HG02840 (cell line): ENCODE data around the gene BEST1.

ENCODE experiments used
- ATAC-seq: cut with Tn5 transposase; IDR thresholded peaks from one replicate; pipeline ENCODE4 v1.9.1; 2021; ENCODE audit warnings: mild to moderate bottlenecking, moderate library complexity, moderate number of reproducible peaks; ENCODE audit not compliant: unreplicated experiment, low FRiP score

The BEST1 gene

GRCh38 chr11:61914471-61915171, 35.5 kb upstream of the BEST1 start:
- ATAC-seq, result no peak

DNA sequence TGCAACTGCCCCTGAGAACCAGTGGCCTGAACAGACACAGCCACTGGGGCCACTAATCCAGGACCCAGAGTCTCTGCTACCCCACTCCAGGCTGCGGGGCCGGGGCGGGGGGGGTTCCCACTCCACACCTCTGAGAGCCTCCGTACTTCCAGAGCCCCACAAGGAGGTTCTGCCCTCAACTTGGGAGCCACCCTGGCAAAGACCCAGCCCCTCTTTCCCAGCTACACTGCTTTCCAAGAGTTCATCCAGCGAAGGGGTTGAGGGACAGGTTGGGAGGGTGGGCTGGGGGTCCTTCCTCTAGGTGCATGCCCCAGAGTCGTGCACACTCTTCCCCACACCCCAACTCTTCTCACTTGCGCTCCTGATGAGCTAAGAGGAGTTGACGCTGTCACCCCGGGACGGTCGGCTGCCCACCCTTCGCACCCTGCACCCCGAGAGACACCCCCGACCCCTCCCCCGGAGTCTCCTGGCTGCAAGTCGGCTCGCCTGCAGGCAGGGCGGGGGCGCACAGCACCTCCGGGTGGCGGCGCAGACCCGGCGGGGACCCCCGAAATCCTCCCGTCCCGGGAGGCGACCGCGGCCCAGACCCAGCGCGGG, 33.3 kb upstream of the BEST1 start:
- no peak for ATAC-seq

- ATAC-seq, result no peak
Measured at GRCh38 chr11:61917334-61918109, 32.6 kb upstream of the BEST1 start, which contains the start of gene RAB3IL1. TSS of gene RAB3IL1 (minus strand) at chr11:61917566. CDS start at chr11:61917367, 199 bp downstream.

DNA sequence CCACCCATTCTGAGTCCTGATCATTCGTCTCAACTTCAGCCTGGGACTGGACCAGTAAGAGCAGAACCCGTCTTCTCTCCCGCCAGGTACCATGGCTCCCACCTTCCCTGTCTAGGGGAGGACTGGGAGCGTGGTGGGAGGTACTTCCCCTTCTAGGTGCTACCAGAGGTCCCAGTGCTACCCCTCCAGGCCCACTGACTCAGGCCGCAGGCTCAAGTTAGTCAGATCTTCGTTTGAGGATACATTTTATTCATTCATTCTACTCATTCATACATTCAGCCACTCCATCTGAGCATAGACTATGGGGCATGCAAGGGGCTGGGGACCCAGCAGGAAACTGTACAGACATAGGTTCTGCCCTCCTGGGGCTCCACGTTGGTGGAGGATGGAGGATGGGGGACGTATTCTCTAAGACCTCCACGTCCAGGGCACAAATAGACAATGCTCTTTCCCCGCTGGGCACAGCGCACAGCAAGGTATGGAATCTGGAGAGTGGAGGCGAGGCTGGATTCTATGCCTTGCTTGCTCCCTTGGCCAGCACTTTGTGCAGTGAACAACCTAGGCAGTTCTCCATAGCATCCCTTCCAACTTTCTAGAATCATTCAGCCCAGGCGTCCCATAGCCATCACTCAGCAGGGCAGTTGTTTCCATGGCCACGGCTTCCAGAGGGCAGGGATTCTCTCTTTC, 31.8 kb upstream of the BEST1 start:
- no peak for ATAC-seq

DNA sequence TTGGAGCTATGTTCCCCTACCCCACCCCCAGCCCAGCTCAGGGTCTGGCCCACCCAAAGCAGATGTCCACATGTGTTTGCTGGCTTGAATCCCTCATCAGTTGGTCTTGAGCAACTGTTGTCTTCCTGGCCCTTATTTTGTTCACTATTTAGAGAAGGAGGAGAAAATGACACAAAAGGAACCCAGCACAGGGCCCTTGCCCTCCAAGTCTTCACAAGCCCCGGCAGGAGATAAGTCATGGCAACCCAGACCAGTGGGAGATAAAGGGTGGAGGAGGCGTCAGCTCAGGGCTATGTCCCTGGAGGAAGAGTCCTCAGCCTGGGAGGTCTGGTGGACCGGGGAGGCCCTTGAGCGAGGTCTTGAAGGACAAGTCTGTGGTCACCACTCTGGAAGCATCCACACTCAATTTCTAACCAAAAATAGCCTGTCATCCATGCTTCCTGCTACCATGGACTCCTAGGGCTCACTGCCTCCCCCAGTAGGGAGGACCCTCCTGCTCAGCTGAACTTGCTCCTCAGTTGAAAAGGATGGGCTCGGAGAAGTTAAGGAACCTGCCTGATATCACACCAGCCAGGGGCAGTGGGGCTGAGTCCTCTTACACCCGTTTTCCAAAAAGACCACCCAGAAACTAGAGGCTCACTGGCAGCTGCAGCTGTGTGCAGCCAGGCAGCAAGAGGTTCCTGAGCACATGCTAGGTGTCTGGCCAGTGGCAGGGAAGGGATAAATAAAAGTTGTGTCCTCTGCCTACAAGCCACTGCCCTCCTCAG, 31.0 kb upstream of the BEST1 start:
- no peak for ATAC-seq

- ATAC-seq, result no peak
Measured at GRCh38 chr11:61919705-61920631, 30.2 kb upstream of the BEST1 start.

GRCh38 chr11:61921446-61921845, 28.7 kb upstream of the BEST1 start:
- ATAC-seq, result no peak

GRCh38 chr11:61922539-61922938, 27.6 kb upstream of the BEST1 start:
- no peak for ATAC-seq

GRCh38 chr11:61923166-61924063, 26.7 kb upstream of the BEST1 start:
- no peak for ATAC-seq

GRCh38 chr11:61924064-61924455, 26.1 kb upstream of the BEST1 start:
- no peak for ATAC-seq

DNA sequence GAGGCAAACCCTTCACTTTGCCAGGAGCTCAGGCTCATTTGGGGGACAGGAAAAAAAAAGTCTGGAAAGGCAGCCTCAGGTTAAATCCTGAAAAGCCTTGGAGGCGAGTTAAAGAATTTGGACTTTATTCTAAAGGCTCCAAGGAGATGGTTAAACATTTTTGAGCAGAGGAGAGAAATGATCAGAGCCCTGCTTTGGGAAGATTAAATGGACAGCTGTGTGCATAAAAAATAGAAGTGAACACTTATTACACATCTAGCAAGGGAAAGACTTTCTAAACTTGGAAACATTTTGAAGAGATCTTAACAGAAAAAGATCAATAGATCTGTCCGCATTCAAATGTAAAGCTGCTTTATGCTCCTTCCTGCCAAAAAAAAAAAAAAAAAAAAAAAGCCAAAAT, 24.4 kb upstream of the BEST1 start:
- no peak for ATAC-seq

- no peak for ATAC-seq
Measured at GRCh38 chr11:61926235-61926634, 23.9 kb upstream of the BEST1 start.

DNA sequence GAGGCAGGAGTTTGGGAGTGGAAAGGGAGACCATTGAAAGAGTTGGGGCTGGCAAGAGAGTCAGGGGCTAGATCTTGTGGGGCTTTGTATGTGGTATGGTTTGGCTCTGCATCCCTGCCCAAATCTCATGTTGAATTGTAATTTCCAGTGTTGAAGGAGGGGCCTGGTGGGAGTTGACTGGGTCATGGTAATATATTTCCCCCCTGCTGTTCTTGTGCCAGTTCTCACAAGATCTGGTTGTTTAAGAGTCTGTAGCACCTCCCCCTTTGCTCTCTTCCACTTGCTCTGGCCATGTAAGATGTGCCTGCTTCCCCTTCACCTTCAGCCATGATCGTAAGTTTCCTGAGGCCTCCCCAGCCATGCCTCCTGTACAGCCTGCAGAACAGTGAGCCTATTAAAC, 22.6 kb upstream of the BEST1 start:
- ATAC-seq, result no peak

GRCh38 chr11:61928606-61929005, 21.5 kb upstream of the BEST1 start:
- ATAC-seq, result no peak

DNA sequence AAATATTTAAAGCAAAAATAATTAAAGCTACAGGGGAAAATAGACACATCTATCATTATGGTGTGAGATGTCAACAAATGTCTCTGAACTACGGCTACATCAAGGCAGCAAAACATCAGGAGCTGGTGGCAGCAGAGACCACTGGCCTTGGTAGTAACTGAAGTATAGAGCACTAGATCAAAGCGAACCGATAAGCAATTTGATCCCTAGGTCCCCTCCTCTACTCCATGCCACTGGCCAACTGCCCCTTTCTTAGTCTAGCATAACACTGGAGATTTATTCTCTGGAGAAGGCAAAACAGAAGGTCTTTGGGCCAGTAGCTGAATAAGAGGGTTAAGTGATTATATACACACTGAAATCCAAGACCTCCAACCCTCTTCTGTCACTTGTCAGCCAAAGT, 19.2 kb upstream of the BEST1 start:
- no peak for ATAC-seq

- no peak for ATAC-seq
Measured at GRCh38 chr11:61935861-61936260, 14.3 kb upstream of the BEST1 start.

GRCh38 chr11:61940466-61940865, 9.7 kb upstream of the BEST1 start:
- ATAC-seq, result no peak

- ATAC-seq, result no peak
Measured at GRCh38 chr11:61945191-61945590, 5.0 kb upstream of the BEST1 start.
